MG63 (cell line): Measurements from ENCODE around the gene RBPJ. TPM values are rescaled to one million over a fixed set of nuclear protein-coding genes. Genes with fewer than 3 reads are reported as not detected.
"Not testable (repeated sequence)": the region's sequence is repeated elsewhere in the genome, so short reads cannot be mapped to it uniquely, and the experiment has no call there.

Experiments used
- DNase-seq: peaks from one replicate; pipeline ENCODE4 v3.0.0-alpha.2; 2020
- H3K27me3 ChIP-seq: fragments of 250-450 bp; sonication (Bioruptor Pico); 2 replicates; pipeline ENCODE4 v1.5.1; 2020; ENCODE audit warnings: mild to moderate bottlenecking, moderate library complexity
- H3K36me3 ChIP-seq: fragments of 250-450 bp; sonication (Bioruptor Pico); 2 replicates; pipeline ENCODE4 v1.5.1; 2020; ENCODE audit warnings: mild to moderate bottlenecking, moderate library complexity
- H3K4me3 ChIP-seq: fragments of 250-450 bp; sonication (Bioruptor Pico); 2 replicates; pipeline ENCODE4 v1.5.1; 2020; ENCODE audit warnings: mild to moderate bottlenecking, moderate library complexity
- H3K9me3 ChIP-seq: fragments of 250-450 bp; sonication (Bioruptor Pico); 2 replicates; pipeline ENCODE4 v1.5.1; 2020; ENCODE audit warnings: mild to moderate bottlenecking, moderate library complexity
- total RNA-seq: library from RNA; depleted of rRNA; stranded (reverse); fragments of >200 nt; shearing (Covaris generic); gene quantifications from 2 replicates; pipeline ENCODE4 v1.2.3, GENCODE V29; 2014; ENCODE audit warnings: low replicate concordance

The RBPJ gene
- total RNA-seq, 1 experiment from 2014 or later, result 50.7 TPM

GRCh38 chr4:26379837-26380236, 59.0 kb downstream of the RBPJ start:
- no peak for DNase-seq
- Histone ChIP-seq H3K4me3 (no peak overlapping the region), H3K36me3 (peaks cover 9% of the 10 kb centered on the region; the same call in 1 of the 2 replicates), H3K27me3 (no peaks in the 10 kb centered on the region), H3K9me3 (no peaks in the 10 kb centered on the region)

GRCh38 chr4:26380740-26381139, 59.9 kb downstream of the RBPJ start:
- no peaks in the 10 kb centered on the region for H3K27me3 ChIP-seq
- no peak overlapping the region for H3K4me3 ChIP-seq
- no peak for DNase-seq
- H3K36me3 ChIP-seq, result peaks cover 9% of the 10 kb centered on the region
- no peaks in the 10 kb centered on the region for H3K9me3 ChIP-seq

- DNase-seq, result no peak
- Histone ChIP-seq H3K27me3 (no peaks in the 10 kb centered on the region), H3K4me3 (no peak overlapping the region), H3K9me3 (no peaks in the 10 kb centered on the region), H3K36me3 (peaks cover 37% of the 10 kb centered on the region)
These were observed 63.7 kb downstream of the RBPJ start for GRCh38 chr4:26384380-26385057.

- Histone ChIP-seq H3K4me3 (no peak overlapping the region), H3K36me3 (peaks cover 48% of the 10 kb centered on the region), H3K9me3 (no peaks in the 10 kb centered on the region), H3K27me3 (no peaks in the 10 kb centered on the region)
- no peak for DNase-seq
These were observed 64.9 kb downstream of the RBPJ start for GRCh38 chr4:26385690-26386089.

- Histone ChIP-seq H3K36me3 (peaks cover 49% of the 10 kb centered on the region), H3K4me3 (no peak overlapping the region), H3K27me3 (no peaks in the 10 kb centered on the region), H3K9me3 (no peaks in the 10 kb centered on the region)
- no peak for DNase-seq
These were observed 65.6 kb downstream of the RBPJ start for GRCh38 chr4:26386386-26386785.

- H3K4me3 ChIP-seq, result no peak overlapping the region
- H3K27me3 ChIP-seq, result no peaks in the 10 kb centered on the region
- no peak for DNase-seq
- H3K36me3 ChIP-seq, result peaks cover 62% of the 10 kb centered on the region
- H3K9me3 ChIP-seq, result no peaks in the 10 kb centered on the region
These were observed 67.9 kb downstream of the RBPJ start for GRCh38 chr4:26388671-26389070.

GRCh38 chr4:26397086-26397485, 76.3 kb downstream of the RBPJ start:
- no peak for DNase-seq
- Histone ChIP-seq H3K27me3 (no peaks in the 10 kb centered on the region), H3K36me3 (peaks cover 48% of the 10 kb centered on the region), H3K9me3 (no peaks in the 10 kb centered on the region), H3K4me3 (no peak overlapping the region)

- Histone ChIP-seq H3K36me3 (peaks cover 59% of the 10 kb centered on the region), H3K9me3 (no peaks in the 10 kb centered on the region; the same call in 1 of the 2 replicates), H3K27me3 (no peaks in the 10 kb centered on the region), H3K4me3 (no peak overlapping the region)
- no peak for DNase-seq
These were observed 79.3 kb downstream of the RBPJ start for GRCh38 chr4:26400132-26400531.

GRCh38 chr4:26402017-26402416, 81.2 kb downstream of the RBPJ start:
- not testable (repeated sequence) for H3K27me3 ChIP-seq, DNase-seq, H3K4me3 ChIP-seq
- H3K36me3 ChIP-seq, result peaks cover 68% of the 10 kb centered on the region
- peaks cover 11% of the 10 kb centered on the region for H3K9me3 ChIP-seq

GRCh38 chr4:26402458-26402857, 81.6 kb downstream of the RBPJ start:
- H3K4me3 ChIP-seq, result no peak overlapping the region
- H3K36me3 ChIP-seq, result peaks cover 71% of the 10 kb centered on the region
- H3K9me3 ChIP-seq, result peaks cover 11% of the 10 kb centered on the region
- no peaks in the 10 kb centered on the region for H3K27me3 ChIP-seq
- DNase-seq, result no peak

- Histone ChIP-seq H3K27me3 (no peaks in the 10 kb centered on the region), H3K4me3 (no peak overlapping the region), H3K9me3 (peaks cover 11% of the 10 kb centered on the region), H3K36me3 (peaks cover 68% of the 10 kb centered on the region)
- no peak for DNase-seq
These were observed 84.0 kb downstream of the RBPJ start for GRCh38 chr4:26404743-26405206.

GRCh38 chr4:26406346-26406975, 85.6 kb downstream of the RBPJ start:
- H3K27me3 ChIP-seq, result no peaks in the 10 kb centered on the region
- peak; percentile 13 for DNase-seq
- peaks cover 11% of the 10 kb centered on the region for H3K9me3 ChIP-seq
- H3K36me3 ChIP-seq, result peaks cover 55% of the 10 kb centered on the region
- H3K4me3 ChIP-seq, result no peak overlapping the region

GRCh38 chr4:26407476-26407875, 86.7 kb downstream of the RBPJ start:
- Histone ChIP-seq H3K4me3 (no peak overlapping the region), H3K27me3 (no peaks in the 10 kb centered on the region), H3K36me3 (peaks cover 54% of the 10 kb centered on the region), H3K9me3 (peaks cover 11% of the 10 kb centered on the region)
- DNase-seq, result no peak

- H3K27me3 ChIP-seq, result no peaks in the 10 kb centered on the region
- H3K4me3 ChIP-seq, result no peak overlapping the region
- H3K36me3 ChIP-seq, result peaks cover 45% of the 10 kb centered on the region
- DNase-seq, result no peak
- peaks cover 10% of the 10 kb centered on the region for H3K9me3 ChIP-seq
These were observed 89.8 kb downstream of the RBPJ start for GRCh38 chr4:26410385-26411293.

- Histone ChIP-seq H3K4me3 (no peak overlapping the region), H3K36me3 (peaks cover 39% of the 10 kb centered on the region), H3K27me3 (no peaks in the 10 kb centered on the region), H3K9me3 (no peaks in the 10 kb centered on the region)
- DNase-seq, result peak; percentile 59
These were observed 91.9 kb downstream of the RBPJ start for GRCh38 chr4:26412381-26413372.

GRCh38 chr4:26413582-26413981, 92.8 kb downstream of the RBPJ start:
- H3K4me3 ChIP-seq, result no peak overlapping the region
- H3K27me3 ChIP-seq, result no peaks in the 10 kb centered on the region
- no peak for DNase-seq
- H3K9me3 ChIP-seq, result no peaks in the 10 kb centered on the region
- H3K36me3 ChIP-seq, result peaks cover 46% of the 10 kb centered on the region
